Skeletal muscle satellite cell (primary cell): ENCODE results near the gene CAPNS1.

Source experiments
- H3K27me3 ChIP-seq: 2 replicates; pipeline ENCODE4 v1.7.0; 2013; ENCODE audit warnings: low read length; ENCODE audit not compliant: control insufficient read depth, insufficient read depth
- H3K36me3 ChIP-seq: 2 replicates; pipeline ENCODE4 v1.7.0; 2013; ENCODE audit warnings: mild to moderate bottlenecking, control low read depth, low read length; ENCODE audit not compliant: insufficient read depth
- H3K4me1 ChIP-seq: 2 replicates; pipeline ENCODE4 v1.7.0; 2013; ENCODE audit warnings: low read length; ENCODE audit not compliant: control insufficient read depth, insufficient read depth
- H3K4me2 ChIP-seq: 2 replicates; pipeline ENCODE4 v1.7.0; 2013; ENCODE audit warnings: mild to moderate bottlenecking, low read length
- H3K4me3 ChIP-seq: 2 replicates; pipeline ENCODE4 v1.7.0; 2013; ENCODE audit warnings: low read length
- H3K9ac ChIP-seq: 2 replicates; pipeline ENCODE4 v1.7.0; 2013; ENCODE audit warnings: mild to moderate bottlenecking, low read depth, low read length, moderate library complexity
- H3K9me3 ChIP-seq: replicated peaks from 2 replicates; pipeline ENCODE4 v1.7.0; 2013; ENCODE audit warnings: mild to moderate bottlenecking, control low read depth, low read length

Gene CAPNS1

GRCh38 chr19:36140304-36141038, 605 bp downstream of the CAPNS1 start:
- Histone ChIP-seq H3K36me3 (peaks cover 39% of the 10 kb centered on the region), H3K4me1 (peaks cover 33% of the 10 kb centered on the region), H3K4me2 (peak overlapping the region; percentile 100), H3K4me3 (peak overlapping the region; percentile 100), H3K9me3 (no peaks in the 10 kb centered on the region), H3K9ac (peak overlapping the region; percentile 100), H3K27me3 (no peaks in the 10 kb centered on the region)

- peaks cover 47% of the 10 kb centered on the region for H3K36me3 ChIP-seq
Observed at GRCh38 chr19:36141039-36141927, 1.4 kb downstream of the CAPNS1 start.

GRCh38 chr19:36142046-36142445, 2.2 kb downstream of the CAPNS1 start:
- Histone ChIP-seq H3K4me2 (peak overlapping the region; percentile 76), H3K36me3 (peaks cover 54% of the 10 kb centered on the region), H3K9me3 (no peaks in the 10 kb centered on the region), H3K4me3 (peak overlapping the region; percentile 67), H3K4me1 (peaks cover 20% of the 10 kb centered on the region), H3K9ac (no peak overlapping the region), H3K27me3 (no peaks in the 10 kb centered on the region)

More at GRCh38 chr19:36141039-36141927, 1.4 kb downstream of the CAPNS1 start:
- Histone ChIP-seq H3K27me3 (no peaks in the 10 kb centered on the region), H3K9me3 (no peaks in the 10 kb centered on the region), H3K9ac (peak overlapping the region; percentile 100), H3K4me3 (peak overlapping the region; percentile 100), H3K4me2 (peak overlapping the region; percentile 100), H3K4me1 (peaks cover 28% of the 10 kb centered on the region)

- no peak overlapping the region for H3K9ac ChIP-seq
- no peak overlapping the region for H3K4me2 ChIP-seq
- H3K4me1 ChIP-seq = peaks cover 16% of the 10 kb centered on the region
- peaks cover 58% of the 10 kb centered on the region for H3K36me3 ChIP-seq
- H3K27me3 ChIP-seq = no peaks in the 10 kb centered on the region
- H3K9me3 ChIP-seq = no peaks in the 10 kb centered on the region
- no peak overlapping the region for H3K4me3 ChIP-seq
Observed at GRCh38 chr19:36142496-36142895, 2.6 kb downstream of the CAPNS1 start.

GRCh38 chr19:36144624-36145023, 4.8 kb downstream of the CAPNS1 start:
- Histone ChIP-seq H3K9ac (no peak overlapping the region), H3K4me1 (peaks cover 9% of the 10 kb centered on the region), H3K4me3 (no peak overlapping the region), H3K36me3 (peaks cover 75% of the 10 kb centered on the region), H3K9me3 (no peaks in the 10 kb centered on the region), H3K27me3 (no peaks in the 10 kb centered on the region), H3K4me2 (no peak overlapping the region)

- Histone ChIP-seq H3K9ac (no peak overlapping the region), H3K36me3 (peaks cover 64% of the 10 kb centered on the region), H3K4me1 (peaks cover 34% of the 10 kb centered on the region), H3K4me2 (no peak overlapping the region), H3K9me3 (no peaks in the 10 kb centered on the region), H3K4me3 (no peak overlapping the region), H3K27me3 (no peaks in the 10 kb centered on the region)
Observed at GRCh38 chr19:36149673-36150406, 10.0 kb downstream of the CAPNS1 start.

GRCh38 chr19:36150586-36150985, 10.7 kb downstream of the CAPNS1 start:
- H3K36me3 ChIP-seq = peaks cover 57% of the 10 kb centered on the region
- no peaks in the 10 kb centered on the region for H3K9me3 ChIP-seq
- peaks cover 34% of the 10 kb centered on the region for H3K4me1 ChIP-seq
- peak overlapping the region; percentile 81 for H3K9ac ChIP-seq
- H3K4me3 ChIP-seq = no peak overlapping the region
- no peaks in the 10 kb centered on the region for H3K27me3 ChIP-seq
- no peak overlapping the region for H3K4me2 ChIP-seq

- no peaks in the 10 kb centered on the region for H3K27me3 ChIP-seq
- H3K4me1 ChIP-seq = peaks cover 34% of the 10 kb centered on the region
- no peaks in the 10 kb centered on the region for H3K9me3 ChIP-seq
- peaks cover 49% of the 10 kb centered on the region for H3K36me3 ChIP-seq
- peak overlapping the region; percentile 66 for H3K4me3 ChIP-seq
- H3K9ac ChIP-seq = peak overlapping the region; percentile 81
- peak overlapping the region; percentile 76 for H3K4me2 ChIP-seq
Observed at GRCh38 chr19:36151144-36152018, 11.5 kb downstream of the CAPNS1 start.

- no peaks in the 10 kb centered on the region for H3K27me3 ChIP-seq
- peak overlapping the region; percentile 66 for H3K4me3 ChIP-seq
- peak overlapping the region; percentile 81 for H3K9ac ChIP-seq
- H3K9me3 ChIP-seq = no peaks in the 10 kb centered on the region
- peaks cover 34% of the 10 kb centered on the region for H3K4me1 ChIP-seq
- H3K36me3 ChIP-seq = peaks cover 43% of the 10 kb centered on the region
- peak overlapping the region; percentile 76 for H3K4me2 ChIP-seq
Observed at GRCh38 chr19:36152019-36152351, 12.1 kb downstream of the CAPNS1 start.

- H3K4me3 ChIP-seq = peak within 1 kb of the TSS; percentile 66
- no peaks in the 10 kb centered on the region for H3K9me3 ChIP-seq
- H3K4me1 ChIP-seq = peaks cover 34% of the 10 kb centered on the region
- no peaks in the 10 kb centered on the region for H3K27me3 ChIP-seq
- peak within 1 kb of the TSS; percentile 76 for H3K4me2 ChIP-seq
- H3K36me3 ChIP-seq = peaks cover 39% of the 10 kb centered on the region
- peak within 1 kb of the TSS; percentile 81 for H3K9ac ChIP-seq
Observed at GRCh38 chr19:36152352-36153091, 12.7 kb downstream of the CAPNS1 start, which contains the start of gene COX7A1. Gene COX7A1 (minus strand): TSS chr19:36152447. CDS start chr19:36152407, 40 bp downstream.
